HepG2 (cell line): ENCODE measurements around the gene SNX30. TPM values are rescaled to one million over a fixed set of nuclear protein-coding genes. Genes with fewer than 3 reads are reported as not detected.

Source experiments
- CBFB ChIP-seq: sonication (generic); formaldehyde crosslinking; IDR thresholded peaks from 2 replicates; pipeline ENCODE4 v1.4.0; 2020; ENCODE audit warnings: missing genetic modification reagents
- CHD2 ChIP-seq: IDR thresholded peaks from 2 replicates; pipeline ENCODE4 v1.6.1; 2011; ENCODE audit warnings: low read depth, low read length, improper control_type of control experiment
- EZH2 ChIP-seq: conservative IDR thresholded peaks from 2 replicates; pipeline ENCODE4 v1.6.1; 2012; ENCODE audit warnings: mild to moderate bottlenecking, low read depth, low read length, moderate library complexity
- GTF2F1 ChIP-seq: fragments of 150-350 bp; IDR thresholded peaks from 2 replicates; pipeline ENCODE4 v1.6.1; 2014; ENCODE audit warnings: low read length
- MED13 ChIP-seq: sonication (generic); formaldehyde crosslinking; IDR thresholded peaks from 2 replicates; pipeline ENCODE4 v1.5.0; 2020; ENCODE audit warnings: missing genetic modification reagents
- MTF1 ChIP-seq: sonication (generic); formaldehyde crosslinking; IDR thresholded peaks from 2 replicates; pipeline ENCODE4 v1.5.0; 2020; ENCODE audit warnings: missing genetic modification reagents
- MTF2 ChIP-seq: sonication (generic); formaldehyde crosslinking; IDR thresholded peaks from 2 replicates; pipeline ENCODE4 v1.5.0; 2020; ENCODE audit warnings: missing genetic modification reagents, borderline replicate concordance
- SOX13 ChIP-seq, 3 experiments: fragments of 450-650 bp in 1 of 3; sonication (generic) in 1 of 3; formaldehyde crosslinking in 1 of 3; IDR thresholded peaks in 2 of 3; conservative IDR thresholded peaks in 1 of 3; 2 replicates each; pipeline versions ENCODE4 v1.5.0 to v1.6.1; 2016 to 2020; ENCODE audit warnings: antibody characterized with exemption in 1 of 3, mild to moderate bottlenecking in 1 of 3, missing compliant biosample characterization in 1 of 3, missing genetic modification reagents in 1 of 3, moderate library complexity in 1 of 3
- SSRP1 ChIP-seq: IDR thresholded peaks from 2 replicates; pipeline ENCODE4 v1.6.1; 2016; ENCODE audit warnings: control low read depth
- TEAD2 ChIP-seq: sonication (generic); formaldehyde crosslinking; IDR thresholded peaks from 2 replicates; pipeline ENCODE4 v1.9.0; 2021; ENCODE audit warnings: missing genetic modification reagents
- TFDP1 ChIP-seq: IDR thresholded peaks from 2 replicates; pipeline ENCODE4 v1.6.1; 2016; ENCODE audit warnings: missing compliant biosample characterization, missing genetic modification reagents, borderline replicate concordance
- THAP7 ChIP-seq: sonication (generic); formaldehyde crosslinking; IDR thresholded peaks from 2 replicates; pipeline ENCODE4 v1.8.1; 2023; ENCODE audit warnings: mild to moderate bottlenecking, missing genetic modification reagents
- ZIK1 ChIP-seq: sonication (generic); formaldehyde crosslinking; IDR thresholded peaks from 2 replicates; pipeline ENCODE4 v1.5.0; 2020; ENCODE audit warnings: mild to moderate bottlenecking, low read depth, missing genetic modification reagents, borderline replicate concordance
- ZMYM2 ChIP-seq: sonication (generic); formaldehyde crosslinking; IDR thresholded peaks from 2 replicates; pipeline ENCODE4 v1.8.0; 2022; ENCODE audit warnings: mild to moderate bottlenecking, missing genetic modification reagents
- ZNF234 ChIP-seq: sonication (generic); formaldehyde crosslinking; conservative IDR thresholded peaks from 2 replicates; pipeline ENCODE4 v1.5.1; 2020; ENCODE audit warnings: mild to moderate bottlenecking, missing genetic modification reagents
- ZNF3 ChIP-seq: IDR thresholded peaks from 2 replicates; pipeline ENCODE4 v1.7.0; 2017; ENCODE audit warnings: inconsistent platforms
- ZNF329 ChIP-seq: sonication (generic); formaldehyde crosslinking; IDR thresholded peaks from 2 replicates; pipeline ENCODE4 v1.9.0; 2021; ENCODE audit warnings: low read depth, mild to moderate bottlenecking, missing genetic modification reagents
- ZNF33A ChIP-seq: sonication (generic); formaldehyde crosslinking; IDR thresholded peaks from 2 replicates; pipeline ENCODE4 v1.5.1; 2020; ENCODE audit warnings: missing genetic modification reagents, mild to moderate bottlenecking, moderate library complexity, borderline replicate concordance
- ZNF496 ChIP-seq: sonication (generic); formaldehyde crosslinking; IDR thresholded peaks from 2 replicates; pipeline ENCODE4 v1.8.1; 2023; ENCODE audit warnings: mild to moderate bottlenecking, moderate library complexity, missing genetic modification reagents; ENCODE audit not compliant: insufficient replicate concordance
- ZNF513 ChIP-seq: sonication (generic); formaldehyde crosslinking; conservative IDR thresholded peaks from 2 replicates; pipeline ENCODE4 v1.5.0; 2020; ENCODE audit warnings: missing genetic modification reagents
- ZNF790 ChIP-seq: sonication (generic); formaldehyde crosslinking; IDR thresholded peaks from 2 replicates; pipeline ENCODE4 v1.8.0; 2022; ENCODE audit warnings: missing genetic modification reagents, mild to moderate bottlenecking, borderline replicate concordance
- polyA plus RNA-seq, 8 experiments: library from polyadenylated mRNA; depleted of rRNA in 3 of 8; stranded (reverse) in 7 of 8; unstranded in 1 of 8; fragments of >200 nt; fragmentation: Illumina TruSeq in 4 of 8; extraction: Trizol in 4 of 8; gene quantifications; 2 replicates each; pipeline versions ENCODE4 v1.2.1 to v1.2.3, GENCODE V29; 2011 to 2016; ENCODE audit warnings: low read depth in 4 of 8, missing spikeins in 1 of 8, mixed read lengths in 1 of 8; ENCODE audit not compliant: insufficient read depth in 1 of 8
- total RNA-seq, 5 experiments: library from RNA; depleted of rRNA; stranded (reverse); fragments of >200 nt; fragmentation: Illumina TruSeq; extraction: Trizol; gene quantifications; 2 replicates each; pipeline ENCODE4 v1.2.3, GENCODE V29; 2016; ENCODE audit warnings: low read depth in 1 of 5
- TF ChIP-seq, protein P1 (sequence below): sonication (generic); formaldehyde crosslinking; IDR thresholded peaks from 2 replicates; pipeline ENCODE4 v1.8.0; 2022; ENCODE audit warnings: missing genetic modification reagents, low read depth, mild to moderate bottlenecking, borderline replicate concordance
- TF ChIP-seq, protein P2 (sequence below): sonication (generic); formaldehyde crosslinking; IDR thresholded peaks from 2 replicates; pipeline ENCODE4 v1.9.0; 2021; ENCODE audit warnings: missing genetic modification reagents, borderline replicate concordance
- TF ChIP-seq, protein P3 (sequence below): sonication (generic); formaldehyde crosslinking; IDR thresholded peaks from 2 replicates; pipeline ENCODE4 v1.4.0; 2020; ENCODE audit warnings: missing genetic modification reagents

SNX30 gene
- total and polyA plus RNA-seq, 2 of the 13 experiments (the other 11 are each of a cell fraction or from before 2014, with no cell fraction given) = 4.4 to 12.4 TPM

DNA sequence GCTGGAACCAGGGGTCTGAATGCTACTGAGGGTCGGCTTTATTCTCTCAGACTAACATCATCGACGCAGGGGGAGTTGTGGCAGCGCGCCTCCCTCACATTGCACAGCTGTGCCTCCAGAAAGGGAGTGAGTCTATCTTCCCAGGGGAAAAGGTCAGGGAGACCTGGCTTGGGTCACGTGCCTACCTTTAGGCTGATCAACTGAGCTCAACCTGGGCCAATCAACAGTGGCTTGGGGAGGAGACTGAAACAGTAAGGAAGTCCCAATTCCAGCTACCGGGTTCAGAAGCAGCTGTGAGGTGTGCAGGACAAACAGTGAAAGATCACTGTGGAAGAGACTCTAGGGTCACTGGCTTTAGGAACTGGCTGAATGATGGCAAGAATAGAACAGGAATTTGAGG is 14.3 kb downstream of the SNX30 start (continued):
- TF ChIP-seq ZNF513 (CRISPR knock-in tag) (no peak), CHD2 (no peak), CBFB (CRISPR knock-in tag) (no peak), ZMYM2 (CRISPR knock-in tag) (no peak), GTF2F1 (no peak), ZNF329 (CRISPR knock-in tag) (no peak), TFDP1 (CRISPR knock-in tag) (no peak), MTF1 (CRISPR knock-in tag) (no peak), ZIK1 (CRISPR knock-in tag) (no peak), EZH2 (no peak), ZNF3 (CRISPR knock-in tag) (no peak), SSRP1 (no peak), ZNF496 (CRISPR knock-in tag) (no peak), MED13 (CRISPR knock-in tag) (no peak), ZNF790 (no peak), MTF2 (no peak), THAP7 (CRISPR knock-in tag) (no peak), TEAD2 (CRISPR knock-in tag) (no peak), SOX13 (IDR thresholded peaks at IDR 0.05) (no peak), SOX13 (CRISPR knock-in tag; conservative IDR thresholded peaks at IDR 0.05 in 1 of 2, IDR thresholded peaks at IDR 0.05 in 1 of 2) (no peak; a peak in 1 of 4 replicates), ZNF33A (no peak), ZNF234 (CRISPR knock-in tag) (no peak)
- TF ChIP-seq, protein P1, sequence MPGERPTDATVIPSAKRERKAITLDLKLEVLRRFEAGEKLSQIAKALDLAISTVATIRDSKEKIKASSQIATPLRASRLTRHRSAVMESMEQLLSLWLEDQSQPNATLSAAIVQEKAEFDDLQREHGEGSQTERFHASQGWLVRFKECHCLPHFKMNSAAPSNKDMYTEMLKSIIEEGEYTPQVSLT (CRISPR knock-in tag) = no peak
- TF ChIP-seq, protein P2, sequence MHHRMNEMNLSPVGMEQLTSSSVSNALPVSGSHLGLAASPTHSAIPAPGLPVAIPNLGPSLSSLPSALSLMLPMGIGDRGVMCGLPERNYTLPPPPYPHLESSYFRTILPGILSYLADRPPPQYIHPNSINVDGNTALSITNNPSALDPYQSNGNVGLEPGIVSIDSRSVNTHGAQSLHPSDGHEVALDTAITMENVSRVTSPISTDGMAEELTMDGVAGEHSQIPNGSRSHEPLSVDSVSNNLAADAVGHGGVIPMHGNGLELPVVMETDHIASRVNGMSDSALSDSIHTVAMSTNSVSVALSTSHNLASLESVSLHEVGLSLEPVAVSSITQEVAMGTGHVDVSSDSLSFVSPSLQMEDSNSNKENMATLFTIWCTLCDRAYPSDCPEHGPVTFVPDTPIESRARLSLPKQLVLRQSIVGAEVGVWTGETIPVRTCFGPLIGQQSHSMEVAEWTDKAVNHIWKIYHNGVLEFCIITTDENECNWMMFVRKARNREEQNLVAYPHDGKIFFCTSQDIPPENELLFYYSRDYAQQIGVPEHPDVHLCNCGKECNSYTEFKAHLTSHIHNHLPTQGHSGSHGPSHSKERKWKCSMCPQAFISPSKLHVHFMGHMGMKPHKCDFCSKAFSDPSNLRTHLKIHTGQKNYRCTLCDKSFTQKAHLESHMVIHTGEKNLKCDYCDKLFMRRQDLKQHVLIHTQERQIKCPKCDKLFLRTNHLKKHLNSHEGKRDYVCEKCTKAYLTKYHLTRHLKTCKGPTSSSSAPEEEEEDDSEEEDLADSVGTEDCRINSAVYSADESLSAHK = no peak
- TF ChIP-seq, protein P3, sequence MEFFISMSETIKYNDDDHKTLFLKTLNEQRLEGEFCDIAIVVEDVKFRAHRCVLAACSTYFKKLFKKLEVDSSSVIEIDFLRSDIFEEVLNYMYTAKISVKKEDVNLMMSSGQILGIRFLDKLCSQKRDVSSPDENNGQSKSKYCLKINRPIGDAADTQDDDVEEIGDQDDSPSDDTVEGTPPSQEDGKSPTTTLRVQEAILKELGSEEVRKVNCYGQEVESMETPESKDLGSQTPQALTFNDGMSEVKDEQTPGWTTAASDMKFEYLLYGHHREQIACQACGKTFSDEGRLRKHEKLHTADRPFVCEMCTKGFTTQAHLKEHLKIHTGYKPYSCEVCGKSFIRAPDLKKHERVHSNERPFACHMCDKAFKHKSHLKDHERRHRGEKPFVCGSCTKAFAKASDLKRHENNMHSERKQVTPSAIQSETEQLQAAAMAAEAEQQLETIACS (CRISPR knock-in tag) = no peak
